ENCODE data around the gene SSBP3. TPM values are rescaled to one million over a fixed set of nuclear protein-coding genes. Genes with fewer than 3 reads are reported as not detected.

The SSBP3 gene
- total and polyA plus RNA-seq, 2 experiments from 2014 or later, result 47.4 to 68.6 TPM

- no peaks in the 10 kb centered on the region for H3F3A ChIP-seq (replicated peaks; ENCODE audit: low read depth)
- no peaks in the 10 kb centered on the region for H3K9me2 ChIP-seq (ENCODE audit: insufficient read depth)
- no peak overlapping the region for H3K4me2 ChIP-seq
- no peaks in the 10 kb centered on the region for H3K36me3 ChIP-seq (ENCODE audit: insufficient read depth)
- no peaks in the 10 kb centered on the region for H3K27me3 ChIP-seq (ENCODE audit: insufficient read depth)
- Mint-ChIP-seq H3K27ac (no peak overlapping the region), H3K4me1 (no peaks in the 10 kb centered on the region), H3K4me3 (no peak overlapping the region), H3K27me3 (ENCODE audit: insufficient read depth, low read depth, poor library complexity) (peaks cover 2% of the 10 kb centered on the region), H3K36me3 (ENCODE audit: low read depth) (peaks cover 4% of the 10 kb centered on the region), H3K9me3 (no peaks in the 10 kb centered on the region)
- no peak overlapping the region for H3K27ac ChIP-seq (ENCODE audit: low read depth)
- H4K20me1 ChIP-seq (replicated peaks; ENCODE audit: insufficient read depth), result no peaks in the 10 kb centered on the region
- ATAC-seq (no peak), DNase-seq (ENCODE audit: low spot score) (no peak)
- TF ChIP-seq ETS1 (IDR thresholded peaks at IDR 0.05) (no peak), EZH2 (IDR thresholded peaks at IDR 0.05; ENCODE audit: low read depth, unreplicated experiment) (no peak), ZNF114 (CRISPR knock-in tag; IDR thresholded peaks at IDR 0.05) (no peak), REST (IDR thresholded peaks at IDR 0.05; ENCODE audit: unreplicated experiment) (no peak), CTCF (conservative IDR thresholded peaks at IDR 0.05; ENCODE audit: low read depth in 2 of 2) (no peak), ZNF462 (CRISPR knock-in tag; IDR thresholded peaks at IDR 0.05) (no peak), EZH2phosphoT487 (IDR thresholded peaks at IDR 0.05; ENCODE audit: unreplicated experiment) (no peak), STAT1 (IDR thresholded peaks at IDR 0.05; ENCODE audit: unreplicated experiment) (no peak), CREB1 (CRISPR knock-in tag; IDR thresholded peaks at IDR 0.05; ENCODE audit: low read depth) (no peak), ZNF331 (CRISPR knock-in tag; IDR thresholded peaks at IDR 0.05; ENCODE audit: low read depth) (no peak), JUNB (IDR thresholded peaks at IDR 0.05; ENCODE audit: unreplicated experiment) (no peak), POLR2AphosphoS5 (IDR thresholded peaks at IDR 0.05; ENCODE audit: low read depth) (no peak), NANOG (IDR thresholded peaks at IDR 0.05; ENCODE audit: borderline replicate concordance) (no peak)
- H3K4me3 ChIP-seq, result no peak overlapping the region
- H3K79me2 ChIP-seq (replicated peaks; ENCODE audit: insufficient read depth), result no peaks in the 10 kb centered on the region
- no peaks in the 10 kb centered on the region for H3K4me1 ChIP-seq (ENCODE audit: insufficient read depth)
- no peak overlapping the region for H2AFZ ChIP-seq
Measured at GRCh38 chr1:54193453-54193852, 212.7 kb downstream of the SSBP3 start.
